HCT116 (cell line): ENCODE measurements around the gene RAB31. TPM values are rescaled to one million over a fixed set of nuclear protein-coding genes. Genes with fewer than 3 reads are reported as not detected.

Experiments used
- ATAC-seq: fragments of 200-7000 bp; cut with Tn5 transposase; 2 replicates; pipeline ENCODE4 v1.9.1; 2020; ENCODE audit warnings: mild to moderate bottlenecking, moderate library complexity
- BruUV-seq: library from RNA; stranded (reverse); fragments of 400-500 nt; replicated peaks from 2 replicates; lab custom pipeline; 2021; lab: Mats Ljungman, UMichigan
- CTCF ChIA-PET: fragments of 300-600 bp; sonication (Branson Sonifier 250); formaldehyde crosslinking; loops from one replicate; lab custom pipeline; 2021; ENCODE audit warnings: antibody characterized with exemption; lab: Charles Lee
- POLR2A ChIA-PET: fragments of 300-600, 350-600 bp; sonication (Branson Sonifier 250); formaldehyde crosslinking; loops from one replicate; lab custom pipeline; 2021; ENCODE audit warnings: antibody characterized with exemption; lab: Charles Lee
- RAD21 ChIA-PET, 2 experiments: fragments of 300-600 bp; sonication (Branson Sonifier 250); formaldehyde crosslinking; loops; one replicate each; lab custom pipeline; 2023; ENCODE audit warnings: low total read pairs in 2 of 2; ENCODE audit not compliant: uncharacterized antibody in 2 of 2, unreplicated experiment in 2 of 2, low non-redundant PET in 1 of 2; lab: Charles Lee
- DNase-seq: peaks from one replicate; pipeline ENCODE4 v3.0.0-alpha.2; 2010; ENCODE audit warnings: low read depth, low spot score
- H2AFZ ChIP-seq: fragments of 200-600 bp; shearing (Covaris generic), sonication (generic); 2 replicates; pipeline ENCODE4 v1.6.1; 2017; ENCODE audit warnings: low read depth, mixed run types, mixed read lengths, antibody characterized with exemption, low read length; ENCODE audit not compliant: poor library complexity, severe bottlenecking
- H3K27ac ChIP-seq: 2 replicates; pipeline ENCODE4 v1.5.1; 2012; ENCODE audit warnings: low read depth, low read length
- H3K27me3 ChIP-seq: fragments of 200-600 bp; sonication (generic); 2 replicates; pipeline ENCODE4 v1.6.1; 2016; ENCODE audit warnings: mixed run types, low read length, mixed read lengths; ENCODE audit not compliant: insufficient read depth
- H3K36me3 ChIP-seq, 2 experiments: fragments of 200-500 bp in 1 of 2; fragments of 200-600 bp in 1 of 2; sonication (Bioruptor generic) in 1 of 2; sonication (generic) in 1 of 2; 2 replicates each; pipeline versions ENCODE4 v1.5.1 to v1.6.1; 2014 to 2016; ENCODE audit warnings: low read length in 2 of 2, inconsistent platforms in 1 of 2, mixed read lengths in 1 of 2, mixed run types in 1 of 2; ENCODE audit not compliant: insufficient read depth in 2 of 2, control insufficient read depth in 1 of 2
- H3K4me1 ChIP-seq, 2 experiments: fragments of 200-600 bp in 1 of 2; sonication (generic) in 1 of 2; 2 replicates each; pipeline versions ENCODE4 v1.5.1 to v1.6.1; 2012 to 2017; ENCODE audit warnings: low read length in 2 of 2, inconsistent platforms in 1 of 2, mild to moderate bottlenecking in 1 of 2, mixed read lengths in 1 of 2, mixed run types in 1 of 2, moderate library complexity in 1 of 2; ENCODE audit not compliant: insufficient read depth in 2 of 2, control insufficient read depth in 1 of 2
- H3K4me2 ChIP-seq: fragments of 200-600 bp; sonication (generic); 2 replicates; pipeline ENCODE4 v1.6.1; 2017; ENCODE audit warnings: mixed run types, low read length, mixed read lengths
- H3K4me3 ChIP-seq, 2 experiments: fragments of 200-600 bp in 1 of 2; sonication (generic) in 1 of 2; replicated peaks in 1 of 2; 2 replicates each; pipeline ENCODE4 v1.5.1; 2011 to 2016; ENCODE audit warnings: low read length in 2 of 2, control low read depth in 1 of 2, low read depth in 1 of 2, mild to moderate bottlenecking in 1 of 2, mixed read lengths in 1 of 2, mixed run types in 1 of 2
- H3K79me2 ChIP-seq: fragments of 200-600 bp; sonication (generic); 2 replicates; pipeline ENCODE4 v1.6.1; 2017; ENCODE audit warnings: mild to moderate bottlenecking, mixed run types, low read length, moderate library complexity, mixed read lengths; ENCODE audit not compliant: insufficient read depth
- H3K9ac ChIP-seq: fragments of 200-600 bp; sonication (generic); 2 replicates; pipeline ENCODE4 v1.6.1; 2016; ENCODE audit warnings: low read length, mixed read lengths
- H3K9me2 ChIP-seq: fragments of 200-600 bp; sonication (generic), shearing (Covaris generic); 2 replicates; pipeline ENCODE4 v1.6.1; 2017; ENCODE audit warnings: mixed run types, mild to moderate bottlenecking, moderate library complexity; ENCODE audit not compliant: insufficient read depth
- H3K9me3 ChIP-seq, 2 experiments: fragments of 200-500 bp in 1 of 2; fragments of 200-600 bp in 1 of 2; sonication (Bioruptor generic) in 1 of 2; sonication (generic) in 1 of 2; 2 replicates each; pipeline ENCODE4 v1.6.1; 2014 to 2017; ENCODE audit warnings: low read length in 2 of 2, mixed read lengths in 2 of 2, inconsistent platforms in 1 of 2, low read depth in 1 of 2, mild to moderate bottlenecking in 1 of 2, mixed run types in 1 of 2, moderate library complexity in 1 of 2; ENCODE audit not compliant: control insufficient read depth in 1 of 2, insufficient read depth in 1 of 2
- H4K20me1 ChIP-seq: fragments of 200-600 bp; sonication (generic), shearing (Covaris generic); 2 replicates; pipeline ENCODE4 v1.6.1; 2017; ENCODE audit warnings: mixed run types, mild to moderate bottlenecking, moderate library complexity; ENCODE audit not compliant: insufficient read depth
- CTCF ChIP-seq, 3 experiments: fragments of 200-600 bp in 1 of 3; sonication (generic) in 1 of 3; IDR thresholded peaks in 2 of 3; conservative IDR thresholded peaks in 1 of 3; 2 replicates each; pipeline ENCODE4 v1.5.1; 2012 to 2017; ENCODE audit warnings: low read depth in 2 of 3, low read length in 2 of 3, antibody characterized with exemption in 1 of 3, borderline replicate concordance in 1 of 3, control low read depth in 1 of 3, mild to moderate bottlenecking in 1 of 3, mixed read lengths in 1 of 3, mixed run types in 1 of 3, moderate library complexity in 1 of 3; ENCODE audit not compliant: insufficient read depth in 1 of 3
- EGR1 ChIP-seq: IDR thresholded peaks from 2 replicates; pipeline ENCODE4 v1.6.1; 2012; ENCODE audit warnings: low read depth
- ELF1 ChIP-seq: IDR thresholded peaks from 2 replicates; pipeline ENCODE4 v1.6.1; 2012; ENCODE audit warnings: low read depth, borderline replicate concordance
- EZH2phosphoT487 ChIP-seq: fragments of 200-600 bp; IDR thresholded peaks from 2 replicates; pipeline ENCODE4 v1.6.1; 2018; ENCODE audit warnings: antibody characterized with exemption, borderline replicate concordance
- POLR2AphosphoS5 ChIP-seq: IDR thresholded peaks from 2 replicates; pipeline ENCODE4 v1.6.1; 2011; ENCODE audit warnings: mild to moderate bottlenecking, low read depth, low read length, moderate library complexity
- REST ChIP-seq: IDR thresholded peaks from 2 replicates; pipeline ENCODE4 v1.6.1; 2012; ENCODE audit warnings: low read depth
- SRF ChIP-seq: IDR thresholded peaks from 2 replicates; pipeline ENCODE4 v1.6.1; 2012; ENCODE audit warnings: low read depth
- ZFX ChIP-seq: fragments of 450-650 bp; IDR thresholded peaks from 2 replicates; pipeline ENCODE4 v1.6.1; 2017
- intact Hi-C: fragments of 100-400 bp; cut with micrococcal nuclease; formaldehyde crosslinking; loops from 2 replicates; pipeline ENCODE4 v1.10.0; 2022
- total RNA-seq: library from RNA; stranded (reverse); gene quantifications from one replicate; pipeline ENCODE4 v1.2.1, GENCODE V29; 2021; ENCODE audit not compliant: unreplicated experiment

RAB31 gene
- total RNA-seq, 1 experiment from 2014 or later, result 46.9 TPM

GRCh38 chr18:9884090-9884489 lies 176.0 kb downstream of the RAB31 start:
- TF ChIP-seq EZH2phosphoT487, result no peak
- TF ChIP-seq ELF1, result no peak
- no peak for TF ChIP-seq POLR2AphosphoS5
- TF ChIP-seq CTCF (IDR thresholded peaks at IDR 0.05 in 2 of 3, conservative IDR thresholded peaks at IDR 0.05 in 1 of 3; ENCODE audit: borderline replicate concordance in 1 of 3, insufficient read depth in 1 of 3, low read depth in 2 of 3, low read length in 2 of 3), result no peak
- TF ChIP-seq SRF, result no peak
- no peak for TF ChIP-seq ZFX
- no peak for TF ChIP-seq EGR1
- no peak for TF ChIP-seq REST
- Histone ChIP-seq H3K9me3 (no peaks in the 10 kb centered on the region), H3K27me3 (no peaks in the 10 kb centered on the region), H3K27ac (no peak overlapping the region), H4K20me1 (no peaks in the 10 kb centered on the region), H3K9ac (no peak overlapping the region), H3K9me2 (no peaks in the 10 kb centered on the region), H3K4me1 (peaks cover 0 to 8% of the 10 kb centered on the region in 2 experiments; a peak in 2 of 4 replicates), H2AFZ (no peak overlapping the region), H3K4me2 (no peak overlapping the region), H3K4me3 (no peak overlapping the region), H3K36me3 (no peaks in the 10 kb centered on the region), H3K79me2 (no peaks in the 10 kb centered on the region)
- DNase-seq (no peak), ATAC-seq (no peak)
- ChIA-PET CTCF (no interaction called here), POLR2A (no interaction called here), RAD21 (no interaction called here)
- intact Hi-C loops, result no loop called here
- no TSS peak for BruUV-seq
